ENCODE results near the gene SESTD1.

SESTD1 gene

DNA sequence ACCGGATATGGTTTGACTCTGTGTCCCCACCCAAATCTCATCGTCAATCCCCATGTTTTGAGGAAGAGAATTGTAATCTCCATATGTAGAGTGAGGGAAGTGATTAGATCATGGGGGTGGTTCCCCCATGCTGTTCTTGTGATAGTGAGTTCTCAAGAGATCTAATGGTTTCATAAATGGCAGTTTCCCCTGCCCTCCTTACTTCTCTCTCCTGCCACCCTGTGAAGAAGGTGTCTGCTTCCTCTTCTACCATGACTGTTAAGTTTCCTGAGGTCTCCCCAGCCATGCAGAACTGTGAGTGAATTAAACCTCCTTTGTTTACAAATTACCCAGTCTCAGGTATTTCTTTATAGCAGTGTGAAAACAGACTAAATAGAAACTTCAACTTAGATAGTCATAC lies 69.5 kb downstream of the SESTD1 start:
- Histone ChIP-seq H3K4me2 (ENCODE audit: low read length) (no peak overlapping the region), H3K9ac (ENCODE audit: low read length) (no peak overlapping the region), H3K79me1 (ENCODE audit: low read length) (no peaks in the 10 kb centered on the region), H3K23ac (ENCODE audit: low read length) (no peak overlapping the region), H2BK12ac (ENCODE audit: low read length) (no peak overlapping the region), H3K27me3 (ENCODE audit: insufficient read depth, low read length) (no peaks in the 10 kb centered on the region), H2AK5ac (ENCODE audit: low read length) (no peak overlapping the region), H3K27ac (ENCODE audit: low read depth, low read length) (no peak overlapping the region), H3K18ac (ENCODE audit: low read length) (no peak overlapping the region), H3K9me3 (ENCODE audit: insufficient read depth, low read depth, low read length) (no peaks in the 10 kb centered on the region), H3K4me3 (ENCODE audit: low read depth, low read length) (no peak overlapping the region), H3K4me1 (ENCODE audit: control insufficient read depth in 1 of 2, insufficient read depth in 2 of 2, low read length in 2 of 2) (no peaks in the 10 kb centered on the region), H3K79me2 (ENCODE audit: control insufficient read depth, insufficient read depth, low read length, poor library complexity) (no peaks in the 10 kb centered on the region), H4K12ac (ENCODE audit: low read depth, low read length) (no peak overlapping the region), H3K36me3 (ENCODE audit: control insufficient read depth in 1 of 2, insufficient read depth in 2 of 2, low read length in 2 of 2) (no peaks in the 10 kb centered on the region), H2AFZ (ENCODE audit: insufficient read depth, low read length, poor library complexity) (no peak overlapping the region), H2BK120ac (ENCODE audit: insufficient read depth, low read length, poor library complexity) (no peak overlapping the region), H4K91ac (ENCODE audit: low read depth, low read length) (no peak overlapping the region), H3K14ac (ENCODE audit: low read length) (no peak overlapping the region), H3K4ac (ENCODE audit: low read depth, low read length) (no peak overlapping the region), H4K8ac (ENCODE audit: low read depth, low read length) (no peak overlapping the region), H2BK5ac (ENCODE audit: low read depth, low read length, poor library complexity) (no peak overlapping the region)
- DNase-seq: no peak
- WGBS (ENCODE audit: extremely low coverage, insufficient coverage, insufficient read length): no CpG with 5 or more reads among the region's 2 CpGs

DNA sequence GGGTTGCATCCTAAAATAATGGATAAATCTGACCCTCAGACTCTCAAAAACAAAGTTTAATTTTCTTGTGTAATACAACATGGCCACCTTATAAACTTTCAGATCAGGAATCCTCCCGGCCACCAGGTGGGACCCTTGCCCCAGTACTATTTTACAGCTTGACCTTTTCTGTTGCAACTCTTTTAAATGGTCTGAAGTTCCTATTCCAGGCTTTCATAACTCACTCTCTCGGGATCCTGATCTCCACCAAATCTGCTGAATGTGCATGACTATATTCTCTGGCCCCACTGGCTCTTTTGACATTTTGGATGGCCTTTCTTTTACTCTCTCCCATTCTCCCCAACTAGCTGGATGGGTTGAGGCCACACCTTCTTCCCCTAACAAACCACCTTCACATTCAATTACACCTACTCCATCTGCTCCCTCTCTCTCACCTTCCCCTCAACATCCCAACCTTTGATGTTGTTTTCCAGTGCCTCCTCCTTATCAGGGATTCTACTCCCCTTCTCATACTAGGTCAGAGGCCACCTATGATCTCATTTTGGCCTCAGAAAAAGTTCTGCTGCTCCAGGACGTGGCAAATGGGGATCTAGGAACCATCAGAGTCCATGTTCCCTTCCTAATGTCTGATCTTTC lies 70.8 kb downstream of the SESTD1 start:
- no peak overlapping the region for H3K14ac ChIP-seq (ENCODE audit: low read length)
- H2BK12ac ChIP-seq (ENCODE audit: low read length): no peak overlapping the region
- no peaks in the 10 kb centered on the region for H3K9me3 ChIP-seq (ENCODE audit: insufficient read depth, low read depth, low read length)
- H4K12ac ChIP-seq (ENCODE audit: low read depth, low read length): no peak overlapping the region
- H3K36me3 ChIP-seq (ENCODE audit: control insufficient read depth in 1 of 2, insufficient read depth in 2 of 2, low read length in 2 of 2): no peaks in the 10 kb centered on the region
- no peak overlapping the region for H3K9ac ChIP-seq (ENCODE audit: low read length)
- no peaks in the 10 kb centered on the region for H3K27me3 ChIP-seq (ENCODE audit: insufficient read depth, low read length)
- no peak for DNase-seq
- H3K27ac ChIP-seq (ENCODE audit: low read depth, low read length): no peak overlapping the region
- no peak overlapping the region for H3K4ac ChIP-seq (ENCODE audit: low read depth, low read length)
- no peak overlapping the region for H3K4me3 ChIP-seq (ENCODE audit: low read depth, low read length)
- no CpG with 5 or more reads among the region's 3 CpGs for WGBS (ENCODE audit: extremely low coverage, insufficient coverage, insufficient read length)
- H4K91ac ChIP-seq (ENCODE audit: low read depth, low read length): no peak overlapping the region
- no peak overlapping the region for H4K8ac ChIP-seq (ENCODE audit: low read depth, low read length)
- no peak overlapping the region for H3K4me2 ChIP-seq (ENCODE audit: low read length)
- no peaks in the 10 kb centered on the region for H3K79me1 ChIP-seq (ENCODE audit: low read length)
- no peaks in the 10 kb centered on the region for H3K4me1 ChIP-seq (ENCODE audit: control insufficient read depth in 1 of 2, insufficient read depth in 2 of 2, low read length in 2 of 2)
- H3K79me2 ChIP-seq (ENCODE audit: control insufficient read depth, insufficient read depth, low read length, poor library complexity): no peaks in the 10 kb centered on the region
- no peak overlapping the region for H3K23ac ChIP-seq (ENCODE audit: low read length)
- H2AK5ac ChIP-seq (ENCODE audit: low read length): no peak overlapping the region
- no peak overlapping the region for H2BK120ac ChIP-seq (ENCODE audit: insufficient read depth, low read length, poor library complexity)
- no peak overlapping the region for H3K18ac ChIP-seq (ENCODE audit: low read length)
- H2AFZ ChIP-seq (ENCODE audit: insufficient read depth, low read length, poor library complexity): no peak overlapping the region
- H2BK5ac ChIP-seq (ENCODE audit: low read depth, low read length, poor library complexity): no peak overlapping the region

DNA sequence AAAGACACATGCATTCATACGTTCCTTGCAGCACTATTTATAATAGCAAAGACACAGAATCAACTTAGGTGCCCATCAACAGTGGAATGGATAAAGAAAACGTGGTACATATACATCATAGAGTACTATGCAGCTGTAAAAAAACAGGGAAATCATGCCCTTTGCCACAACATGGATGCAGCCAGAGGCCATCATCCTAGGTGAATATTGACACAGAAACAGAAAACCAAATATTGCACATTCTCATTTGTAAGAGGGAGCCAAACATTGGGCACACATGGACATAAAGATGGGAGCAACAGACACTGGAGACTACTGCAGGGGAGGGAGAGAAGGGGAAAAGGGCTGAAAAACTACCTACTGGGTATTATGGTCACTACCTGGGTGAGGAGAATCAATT lies 73.5 kb downstream of the SESTD1 start:
- Histone ChIP-seq H4K91ac (ENCODE audit: low read depth, low read length) (no peak overlapping the region), H3K79me2 (ENCODE audit: control insufficient read depth, insufficient read depth, low read length, poor library complexity) (no peaks in the 10 kb centered on the region), H3K4me2 (ENCODE audit: low read length) (no peak overlapping the region), H2AK5ac (ENCODE audit: low read length) (no peak overlapping the region), H3K14ac (ENCODE audit: low read length) (no peak overlapping the region), H3K27me3 (ENCODE audit: insufficient read depth, low read length) (no peaks in the 10 kb centered on the region), H3K79me1 (ENCODE audit: low read length) (no peaks in the 10 kb centered on the region), H3K4ac (ENCODE audit: low read depth, low read length) (no peak overlapping the region), H2BK120ac (ENCODE audit: insufficient read depth, low read length, poor library complexity) (no peak overlapping the region), H3K9ac (ENCODE audit: low read length) (no peak overlapping the region), H3K36me3 (ENCODE audit: control insufficient read depth in 1 of 2, insufficient read depth in 2 of 2, low read length in 2 of 2) (no peaks in the 10 kb centered on the region), H2AFZ (ENCODE audit: insufficient read depth, low read length, poor library complexity) (no peak overlapping the region), H2BK5ac (ENCODE audit: low read depth, low read length, poor library complexity) (no peak overlapping the region), H3K9me3 (ENCODE audit: insufficient read depth, low read depth, low read length) (peaks cover 1% of the 10 kb centered on the region), H3K23ac (ENCODE audit: low read length) (no peak overlapping the region), H3K4me1 (ENCODE audit: control insufficient read depth in 1 of 2, insufficient read depth in 2 of 2, low read length in 2 of 2) (no peaks in the 10 kb centered on the region), H4K12ac (ENCODE audit: low read depth, low read length) (no peak overlapping the region), H4K8ac (ENCODE audit: low read depth, low read length) (no peak overlapping the region), H3K4me3 (ENCODE audit: low read depth, low read length) (no peak overlapping the region), H2BK12ac (ENCODE audit: low read length) (no peak overlapping the region), H3K18ac (ENCODE audit: low read length) (no peak overlapping the region), H3K27ac (ENCODE audit: low read depth, low read length) (no peak overlapping the region)
- no peak for DNase-seq
- no CpG with 5 or more reads among the region's 2 CpGs for WGBS (ENCODE audit: extremely low coverage, insufficient coverage, insufficient read length)

DNA sequence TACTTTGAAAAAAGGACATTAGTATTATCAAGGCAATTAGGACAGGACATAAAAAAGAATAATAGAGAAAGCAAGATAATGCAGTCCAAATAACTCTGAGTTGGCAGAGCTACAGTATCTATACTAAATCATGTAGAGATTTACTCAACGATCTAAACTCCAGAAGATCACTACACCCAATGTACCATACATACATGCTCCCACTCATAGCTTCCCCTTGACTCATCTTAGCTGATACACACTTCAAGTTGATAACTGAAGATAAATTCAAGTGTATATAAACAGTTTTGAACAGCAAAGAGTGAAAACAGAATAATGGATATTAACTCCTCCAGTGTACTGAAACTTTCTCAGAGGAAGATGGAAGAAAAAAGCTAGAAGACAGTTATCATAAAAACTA lies 78.5 kb downstream of the SESTD1 start:
- Histone ChIP-seq H3K23ac (ENCODE audit: low read length) (no peak overlapping the region), H3K4ac (ENCODE audit: low read depth, low read length) (no peak overlapping the region), H3K4me2 (ENCODE audit: low read length) (no peak overlapping the region), H3K14ac (ENCODE audit: low read length) (no peak overlapping the region), H4K91ac (ENCODE audit: low read depth, low read length) (no peak overlapping the region), H2BK120ac (ENCODE audit: insufficient read depth, low read length, poor library complexity) (no peak overlapping the region), H3K9me3 (ENCODE audit: insufficient read depth, low read depth, low read length) (peaks cover 1% of the 10 kb centered on the region), H2AFZ (ENCODE audit: insufficient read depth, low read length, poor library complexity) (no peak overlapping the region), H4K12ac (ENCODE audit: low read depth, low read length) (no peak overlapping the region), H3K79me2 (ENCODE audit: control insufficient read depth, insufficient read depth, low read length, poor library complexity) (no peaks in the 10 kb centered on the region), H3K36me3 (ENCODE audit: control insufficient read depth in 1 of 2, insufficient read depth in 2 of 2, low read length in 2 of 2) (no peaks in the 10 kb centered on the region), H3K4me3 (ENCODE audit: low read depth, low read length) (no peak overlapping the region), H2AK5ac (ENCODE audit: low read length) (no peak overlapping the region), H3K18ac (ENCODE audit: low read length) (no peak overlapping the region), H3K79me1 (ENCODE audit: low read length) (no peaks in the 10 kb centered on the region), H3K9ac (ENCODE audit: low read length) (no peak overlapping the region), H2BK5ac (ENCODE audit: low read depth, low read length, poor library complexity) (no peak overlapping the region), H4K8ac (ENCODE audit: low read depth, low read length) (no peak overlapping the region), H3K4me1 (ENCODE audit: control insufficient read depth in 1 of 2, insufficient read depth in 2 of 2, low read length in 2 of 2) (no peaks in the 10 kb centered on the region), H2BK12ac (ENCODE audit: low read length) (no peak overlapping the region), H3K27me3 (ENCODE audit: insufficient read depth, low read length) (no peaks in the 10 kb centered on the region), H3K27ac (ENCODE audit: low read depth, low read length) (no peak overlapping the region)
- WGBS (ENCODE audit: extremely low coverage, insufficient coverage, insufficient read length): no CpG with 5 or more reads among the region's 1 CpG
- no peak for DNase-seq

All from trophoblast cell (in vitro differentiated cells and primary cell).